Naive B cell (primary cell): ENCODE data around the gene TRMT6. TPM values are rescaled to one million over a fixed set of nuclear protein-coding genes. Genes with fewer than 3 reads are reported as not detected.

Source experiments
- ATAC-seq, 2 donors: fragments of 150-1000 bp; cut with Tn5 transposase; 2 replicates each; pipeline ENCODE4 v1.10.0; 2021; ENCODE audit warnings: low read depth in 2 of 2, mild to moderate bottlenecking in 2 of 2, moderate library complexity in 2 of 2
- DNase-seq: peaks from one replicate; pipeline ENCODE4 v3.0.0; 2022
- H3K27ac Mint-ChIP-seq, 6 donors: one replicate each; pipeline ENCODE4 v1.8.0; 2020 to 2022; ENCODE audit warnings: mild to moderate bottlenecking in 6 of 6, mixed read lengths in 6 of 6, moderate library complexity in 5 of 6, inconsistent platforms in 2 of 6
- H3K27me3 Mint-ChIP-seq, 3 donors: one replicate each; pipeline ENCODE4 v1.8.0; 2021 to 2022; ENCODE audit warnings: mixed read lengths in 3 of 3, mild to moderate bottlenecking in 1 of 3
- H3K36me3 Mint-ChIP-seq, 2 donors: one replicate each; pipeline ENCODE4 v1.8.0; 2020 to 2022; ENCODE audit warnings: mixed read lengths in 2 of 2, inconsistent platforms in 1 of 2, mild to moderate bottlenecking in 1 of 2
- H3K4me1 Mint-ChIP-seq, 3 donors: one replicate each; pipeline ENCODE4 v1.8.0; 2020 to 2022; ENCODE audit warnings: mixed read lengths in 3 of 3, inconsistent platforms in 1 of 3, mild to moderate bottlenecking in 1 of 3, moderate library complexity in 1 of 3
- H3K4me3 Mint-ChIP-seq, 8 donors: one replicate each; pipeline ENCODE4 v1.8.0; 2020 to 2022; ENCODE audit warnings: mild to moderate bottlenecking in 8 of 8, mixed read lengths in 8 of 8, moderate library complexity in 8 of 8, inconsistent platforms in 2 of 8
- H3K9me3 Mint-ChIP-seq, 7 donors: one replicate each; pipeline ENCODE4 v1.8.0; 2020 to 2022; ENCODE audit warnings: mixed read lengths in 7 of 7, mild to moderate bottlenecking in 5 of 7, inconsistent platforms in 2 of 7, moderate library complexity in 1 of 7
- polyA plus RNA-seq, 6 donors: library from polyadenylated mRNA; unstranded; fragments of 300-500 nt; fragmentation: Illumina TruSeq; gene quantifications; one replicate each; pipeline ENCODE4 v1.2.3, GENCODE V29; 2021; ENCODE audit warnings: low read depth in 6 of 6

TRMT6 gene
- polyA plus RNA-seq, 6 donors from 2014 or later, result 12.0 to 18.5 (median 12.9) TPM

DNA sequence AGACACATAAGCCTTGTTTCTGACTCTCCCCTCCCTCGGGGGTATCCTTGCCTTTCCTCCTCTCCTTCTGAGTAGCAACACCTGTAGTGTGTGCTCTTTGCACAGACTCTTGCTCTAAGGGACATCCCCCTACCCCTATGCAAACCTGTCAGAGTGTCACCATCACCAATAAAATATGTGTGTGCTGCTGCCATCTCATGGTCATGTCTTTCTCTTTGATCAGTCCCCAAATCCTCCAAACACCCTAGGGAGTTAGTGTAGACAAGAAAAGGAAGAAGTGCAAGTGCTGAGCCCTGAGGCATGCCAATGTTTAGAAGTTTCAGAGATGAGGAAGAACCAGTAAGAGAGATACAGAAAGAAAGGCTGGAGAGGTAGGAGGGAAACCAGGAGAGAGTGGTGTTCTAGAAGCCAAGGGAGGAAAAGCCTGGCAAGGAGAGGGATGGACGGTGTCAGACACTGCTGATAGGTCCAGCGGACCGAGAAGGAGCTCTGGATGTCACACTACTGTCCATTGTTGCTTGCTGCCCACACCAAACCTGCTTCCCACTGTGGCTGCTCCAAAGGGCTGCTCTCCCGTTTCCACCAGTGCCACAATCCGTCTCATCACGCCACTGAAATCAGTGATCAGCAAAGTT is 16.4 kb downstream of the TRMT6 start:
- DNase-seq (peak; percentile 49), ATAC-seq (peak; percentile 92 to 95)
- no peaks in the 10 kb centered on the region for H3K9me3 Mint-ChIP-seq
- H3K27ac Mint-ChIP-seq, result peak overlapping the region in 4 of 6 donors; percentile 0 to 80 (median 4)
- H3K4me3 Mint-ChIP-seq, result no peak overlapping the region
- peaks cover 9 to 11% (median 9%) of the 10 kb centered on the region in 3 donors for H3K4me1 Mint-ChIP-seq
- no peaks in the 10 kb centered on the region for H3K36me3 Mint-ChIP-seq
- peaks cover 19 to 21% (median 20%) of the 10 kb centered on the region in 3 donors for H3K27me3 Mint-ChIP-seq

GRCh38 chr20:5932796-5933195 is 17.5 kb downstream of the TRMT6 start:
- H3K4me1 Mint-ChIP-seq, result peaks cover 9 to 11% (median 9%) of the 10 kb centered on the region in 3 donors
- DNase-seq (no peak), ATAC-seq (no peak)
- peaks cover 22 to 27% (median 26%) of the 10 kb centered on the region in 3 donors for H3K27me3 Mint-ChIP-seq
- no peak overlapping the region for H3K4me3 Mint-ChIP-seq
- no peaks in the 10 kb centered on the region for H3K9me3 Mint-ChIP-seq
- no peaks in the 10 kb centered on the region for H3K36me3 Mint-ChIP-seq
- peak overlapping the region in 1 of 6 donors; percentile 5 for H3K27ac Mint-ChIP-seq

GRCh38 chr20:5931411-5931810 is 18.9 kb downstream of the TRMT6 start:
- Mint-ChIP-seq H3K36me3 (no peaks in the 10 kb centered on the region), H3K9me3 (no peaks in the 10 kb centered on the region), H3K27ac (no peak overlapping the region), H3K4me3 (no peak overlapping the region), H3K4me1 (peaks cover 9 to 11% (median 9%) of the 10 kb centered on the region in 3 donors), H3K27me3 (peaks cover 26 to 27% (median 27%) of the 10 kb centered on the region in 3 donors)
- no peak for ATAC-seq
- no peak for DNase-seq

- no peaks in the 10 kb centered on the region for H3K9me3 Mint-ChIP-seq
- H3K4me1 Mint-ChIP-seq, result peaks cover 7 to 9% (median 8%) of the 10 kb centered on the region in 3 donors
- peaks cover 29 to 33% (median 31%) of the 10 kb centered on the region in 3 donors for H3K27me3 Mint-ChIP-seq
- H3K4me3 Mint-ChIP-seq, result no peak overlapping the region
- no peak for DNase-seq
- no peaks in the 10 kb centered on the region for H3K36me3 Mint-ChIP-seq
- no peak overlapping the region for H3K27ac Mint-ChIP-seq
- no peak for ATAC-seq
Measured at GRCh38 chr20:5928836-5929715, 21.3 kb downstream of the TRMT6 start.

DNA sequence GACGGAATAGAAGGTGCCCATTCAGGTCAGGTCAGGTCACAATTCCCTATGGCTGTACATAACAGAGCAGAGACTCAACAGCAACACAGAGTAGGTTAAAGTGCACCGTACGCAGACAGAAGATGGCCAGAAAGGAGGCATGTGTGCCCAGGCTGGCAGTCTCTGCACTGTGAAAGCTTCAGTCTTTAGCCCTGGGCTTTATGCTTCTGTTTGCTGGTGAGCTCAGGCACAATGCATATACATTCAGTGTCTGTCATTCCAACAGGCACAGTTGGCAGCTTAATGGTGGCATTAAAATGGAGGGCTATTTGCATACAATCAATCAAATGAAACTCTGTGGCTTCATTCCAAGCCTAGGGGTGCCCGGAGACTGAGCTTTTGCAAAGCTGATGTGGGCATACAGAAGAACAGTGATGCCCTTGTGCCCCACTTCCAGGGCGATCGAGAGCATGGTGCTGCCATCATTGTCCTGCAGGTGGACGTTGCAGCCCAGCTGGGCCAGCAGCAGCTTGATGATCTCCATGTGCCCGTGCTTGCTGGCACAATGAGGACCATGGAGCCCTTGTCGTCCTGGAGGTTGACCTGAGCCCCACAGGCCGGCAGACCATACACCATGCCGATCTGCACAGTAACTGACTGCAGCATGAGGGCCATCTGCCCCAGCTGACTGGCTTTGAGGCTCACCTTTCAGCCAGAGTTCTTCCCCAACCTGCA is 22.4 kb downstream of the TRMT6 start:
- DNase-seq (no peak), ATAC-seq (no peak)
- H3K4me1 Mint-ChIP-seq, result peaks cover 0 to 9% (median 4%) of the 10 kb centered on the region in 3 donors
- no peak overlapping the region for H3K27ac Mint-ChIP-seq
- H3K9me3 Mint-ChIP-seq, result peaks cover 0 to 5% (median 0%) of the 10 kb centered on the region in 7 donors
- H3K4me3 Mint-ChIP-seq, result no peak overlapping the region
- H3K27me3 Mint-ChIP-seq, result peaks cover 41 to 45% (median 42%) of the 10 kb centered on the region in 3 donors
- H3K36me3 Mint-ChIP-seq, result no peaks in the 10 kb centered on the region

DNA sequence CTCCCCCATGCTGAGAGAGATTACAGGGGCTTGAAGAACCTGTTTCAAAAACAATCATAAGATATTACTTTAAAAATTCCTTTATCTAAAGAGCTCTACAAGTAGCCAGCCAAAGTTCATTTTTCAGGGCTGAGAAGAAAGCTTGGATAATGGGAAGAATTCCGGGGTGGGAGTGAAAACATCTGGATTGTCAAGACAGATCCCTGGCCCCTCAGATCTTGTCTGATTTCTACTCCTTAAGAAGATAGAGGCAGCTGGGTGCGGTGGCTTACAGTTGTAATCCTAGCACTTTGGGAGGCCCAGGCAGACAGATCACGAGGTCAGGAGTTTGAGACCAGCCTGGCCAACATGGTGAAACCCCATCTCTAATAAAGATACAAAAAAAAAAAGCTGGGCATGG is 24.8 kb downstream of the TRMT6 start:
- H3K27me3 Mint-ChIP-seq, result peaks cover 38 to 52% (median 46%) of the 10 kb centered on the region in 3 donors
- peaks cover 4 to 6% (median 5%) of the 10 kb centered on the region in 3 donors for H3K4me1 Mint-ChIP-seq
- no peak for DNase-seq
- ATAC-seq, result no peak
- no peak overlapping the region for H3K27ac Mint-ChIP-seq
- peaks cover 0 to 5% (median 0%) of the 10 kb centered on the region in 7 donors for H3K9me3 Mint-ChIP-seq
- H3K4me3 Mint-ChIP-seq, result no peak overlapping the region
- no peaks in the 10 kb centered on the region for H3K36me3 Mint-ChIP-seq

DNA sequence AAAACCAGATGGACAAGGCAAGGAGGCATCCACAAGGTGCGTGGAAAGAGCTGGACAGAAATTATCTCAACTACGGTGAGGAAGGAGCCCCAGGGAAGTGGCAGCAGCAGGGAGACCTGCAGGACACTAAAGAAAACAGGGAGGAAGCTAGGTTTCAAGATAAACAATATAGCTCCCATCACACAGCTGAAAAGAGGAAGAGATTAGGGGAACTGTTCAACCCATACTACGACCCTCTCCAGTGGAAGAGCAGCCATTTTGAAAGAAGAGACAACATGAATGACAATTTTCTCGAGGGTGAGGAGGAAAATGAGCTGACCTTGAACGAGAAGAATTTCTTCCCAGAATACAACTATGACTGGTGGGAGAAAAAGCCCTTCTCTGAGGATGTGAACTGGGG is 26.8 kb downstream of the TRMT6 start:
- Mint-ChIP-seq H3K9me3 (peaks cover 0 to 5% (median 0%) of the 10 kb centered on the region in 7 donors), H3K27me3 (peaks cover 27 to 31% (median 31%) of the 10 kb centered on the region in 3 donors), H3K4me3 (no peak overlapping the region), H3K36me3 (no peaks in the 10 kb centered on the region), H3K27ac (peak overlapping the region in 1 of 6 donors; percentile 35), H3K4me1 (peaks cover 4 to 6% (median 5%) of the 10 kb centered on the region in 3 donors)
- ATAC-seq, result no peak
- DNase-seq, result no peak

- no peak overlapping the region for H3K27ac Mint-ChIP-seq
- H3K4me1 Mint-ChIP-seq, result peaks cover 4 to 6% (median 5%) of the 10 kb centered on the region in 3 donors
- H3K9me3 Mint-ChIP-seq, result peaks cover 0 to 5% (median 0%) of the 10 kb centered on the region in 7 donors
- peaks cover 30 to 42% (median 41%) of the 10 kb centered on the region in 3 donors for H3K27me3 Mint-ChIP-seq
- ATAC-seq, result no peak
- H3K4me3 Mint-ChIP-seq, result no peak overlapping the region
- no peak for DNase-seq
- H3K36me3 Mint-ChIP-seq, result no peaks in the 10 kb centered on the region
Measured at GRCh38 chr20:5920581-5920980, 29.8 kb downstream of the TRMT6 start.

DNA sequence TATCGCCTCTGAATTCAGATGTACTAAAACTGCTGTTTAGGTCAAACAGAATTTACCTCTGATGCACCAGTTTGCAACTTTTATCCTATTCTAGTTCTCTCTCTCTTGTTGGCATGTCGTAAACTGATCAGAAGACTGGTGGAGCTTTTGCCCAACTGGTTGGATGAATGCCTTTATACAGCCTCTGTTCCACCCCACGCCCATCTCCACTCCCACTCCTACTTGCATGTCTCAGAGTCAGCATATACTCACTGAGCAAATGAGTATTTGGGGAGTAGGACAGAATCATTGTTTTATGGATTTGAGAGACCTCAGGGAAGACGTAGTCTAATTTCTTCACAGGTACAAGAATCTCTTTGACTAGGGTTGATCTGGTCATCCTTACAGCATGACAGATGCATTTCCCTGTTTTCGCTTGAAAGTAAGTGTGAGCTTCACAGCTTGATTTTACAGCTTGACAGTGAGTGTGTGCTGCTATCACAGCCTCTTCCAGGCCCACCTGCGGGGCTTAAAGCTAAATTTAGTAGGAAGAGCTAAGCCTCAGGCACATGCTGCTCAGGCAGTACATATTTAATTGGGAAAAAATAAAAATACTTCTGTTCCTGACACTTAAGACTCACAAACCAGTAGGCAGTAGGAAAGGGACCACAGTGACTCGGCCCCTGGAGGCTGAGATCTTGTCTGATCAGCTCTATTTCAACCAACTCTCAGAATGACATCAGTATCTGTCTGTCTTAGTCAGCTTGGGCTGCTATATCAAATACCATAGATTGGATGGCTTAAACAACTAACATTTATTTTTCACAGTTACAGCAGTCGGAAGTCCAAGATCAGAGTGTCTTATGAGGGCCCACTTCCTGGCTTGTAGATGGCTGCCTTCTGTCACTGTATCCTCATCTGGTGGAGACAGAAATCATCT is 30.4 kb downstream of the TRMT6 start:
- Mint-ChIP-seq H3K27me3 (peaks cover 34 to 49% (median 48%) of the 10 kb centered on the region in 3 donors), H3K4me1 (peaks cover 4 to 6% (median 5%) of the 10 kb centered on the region in 3 donors), H3K4me3 (no peak overlapping the region), H3K27ac (no peak overlapping the region), H3K36me3 (no peaks in the 10 kb centered on the region), H3K9me3 (peaks cover 0 to 5% (median 0%) of the 10 kb centered on the region in 7 donors)
- ATAC-seq (no peak), DNase-seq (no peak)

DNA sequence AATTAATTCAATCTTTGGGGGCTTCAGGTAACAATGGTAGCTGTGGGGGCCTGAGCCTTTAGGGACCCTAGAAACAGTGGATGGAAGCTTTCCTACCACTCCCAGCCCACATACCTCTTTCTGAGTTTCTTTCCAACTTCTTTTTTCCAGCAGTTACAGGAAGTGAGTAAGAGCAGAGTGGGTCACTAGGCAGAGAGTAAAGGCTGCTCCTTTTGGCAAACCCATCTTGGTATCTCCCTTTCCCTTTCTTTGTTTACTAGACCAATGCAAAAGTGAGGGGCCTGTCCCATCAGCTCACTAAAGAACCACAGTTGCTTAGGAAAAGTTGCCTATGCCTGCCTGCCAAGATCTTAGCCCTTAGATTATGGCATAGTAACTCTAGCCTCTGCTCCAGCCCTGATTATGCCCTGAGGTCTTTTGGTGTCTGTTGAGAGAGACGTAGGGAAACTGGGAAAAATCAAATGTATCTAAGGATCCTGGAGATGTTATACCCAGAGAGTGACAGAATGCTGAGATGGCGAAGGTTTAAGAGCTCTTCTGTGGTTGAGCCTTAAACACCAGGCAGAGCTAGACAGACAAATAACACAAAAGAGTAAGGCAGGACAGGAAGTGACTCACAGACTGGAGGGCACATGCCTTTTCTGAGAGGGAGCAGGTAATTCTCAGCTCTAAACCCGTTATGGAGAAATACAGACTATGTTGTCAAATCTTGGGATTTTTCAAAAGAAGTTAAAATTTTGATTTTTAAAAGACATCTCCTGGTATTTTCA is 31.3 kb downstream of the TRMT6 start:
- DNase-seq (no peak), ATAC-seq (no peak)
- peaks cover 0 to 5% (median 0%) of the 10 kb centered on the region in 7 donors for H3K9me3 Mint-ChIP-seq
- H3K4me1 Mint-ChIP-seq, result peaks cover 4 to 6% (median 5%) of the 10 kb centered on the region in 3 donors
- no peak overlapping the region for H3K27ac Mint-ChIP-seq
- no peak overlapping the region for H3K4me3 Mint-ChIP-seq
- peaks cover 36 to 51% (median 49%) of the 10 kb centered on the region in 3 donors for H3K27me3 Mint-ChIP-seq
- H3K36me3 Mint-ChIP-seq, result no peaks in the 10 kb centered on the region

DNA sequence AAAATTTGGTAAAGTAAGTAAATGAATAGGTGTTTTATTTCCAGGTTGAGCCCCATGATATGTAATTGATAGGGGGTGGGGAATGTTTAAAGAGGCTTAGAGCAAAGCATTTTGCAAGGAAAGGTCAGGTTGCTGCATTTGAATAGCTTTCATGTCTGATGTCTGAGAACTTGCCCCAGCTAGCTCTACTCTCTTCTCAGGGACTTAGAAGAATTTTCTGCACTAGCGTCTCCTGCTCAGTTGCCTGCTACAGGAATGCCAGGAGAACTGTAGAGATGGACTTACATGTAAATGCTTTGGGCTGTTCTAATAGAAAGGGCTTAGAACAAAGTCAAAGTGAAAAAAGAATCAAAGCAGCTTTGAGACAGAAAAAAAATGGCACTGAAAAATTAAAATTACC is 35.5 kb downstream of the TRMT6 start:
- H3K4me3 Mint-ChIP-seq, result no peak overlapping the region
- ATAC-seq (no peak), DNase-seq (no peak)
- peaks cover 0 to 16% of the 10 kb centered on the region in 2 donors for H3K36me3 Mint-ChIP-seq
- H3K27ac Mint-ChIP-seq, result no peak overlapping the region
- H3K9me3 Mint-ChIP-seq, result peaks cover 0 to 10% (median 0%) of the 10 kb centered on the region in 7 donors
- peaks cover 2 to 11% (median 6%) of the 10 kb centered on the region in 3 donors for H3K4me1 Mint-ChIP-seq
- H3K27me3 Mint-ChIP-seq, result peaks cover 52 to 67% (median 67%) of the 10 kb centered on the region in 3 donors

- peaks cover 0 to 10% (median 0%) of the 10 kb centered on the region in 7 donors for H3K9me3 Mint-ChIP-seq
- peaks cover 2 to 11% (median 6%) of the 10 kb centered on the region in 3 donors for H3K4me1 Mint-ChIP-seq
- DNase-seq (no peak), ATAC-seq (no peak)
- peaks cover 50 to 83% (median 77%) of the 10 kb centered on the region in 3 donors for H3K27me3 Mint-ChIP-seq
- no peak overlapping the region for H3K27ac Mint-ChIP-seq
- H3K36me3 Mint-ChIP-seq, result peaks cover 0 to 18% of the 10 kb centered on the region in 2 donors
- H3K4me3 Mint-ChIP-seq, result no peak overlapping the region
Measured at GRCh38 chr20:5913166-5913565, 37.2 kb downstream of the TRMT6 start.
